VCaP (cell line): ENCODE data around the gene IL20RA.

Experiments
- H3K27ac ChIP-seq: fragments of 450-650 bp; 2 replicates; pipeline ENCODE4 v1.5.1; 2017
- CTCF ChIP-seq: fragments of 450-650 bp; conservative IDR thresholded peaks from 2 replicates; pipeline ENCODE4 v1.5.1; 2017; ENCODE audit warnings: mild to moderate bottlenecking, moderate library complexity

The IL20RA gene

DNA sequence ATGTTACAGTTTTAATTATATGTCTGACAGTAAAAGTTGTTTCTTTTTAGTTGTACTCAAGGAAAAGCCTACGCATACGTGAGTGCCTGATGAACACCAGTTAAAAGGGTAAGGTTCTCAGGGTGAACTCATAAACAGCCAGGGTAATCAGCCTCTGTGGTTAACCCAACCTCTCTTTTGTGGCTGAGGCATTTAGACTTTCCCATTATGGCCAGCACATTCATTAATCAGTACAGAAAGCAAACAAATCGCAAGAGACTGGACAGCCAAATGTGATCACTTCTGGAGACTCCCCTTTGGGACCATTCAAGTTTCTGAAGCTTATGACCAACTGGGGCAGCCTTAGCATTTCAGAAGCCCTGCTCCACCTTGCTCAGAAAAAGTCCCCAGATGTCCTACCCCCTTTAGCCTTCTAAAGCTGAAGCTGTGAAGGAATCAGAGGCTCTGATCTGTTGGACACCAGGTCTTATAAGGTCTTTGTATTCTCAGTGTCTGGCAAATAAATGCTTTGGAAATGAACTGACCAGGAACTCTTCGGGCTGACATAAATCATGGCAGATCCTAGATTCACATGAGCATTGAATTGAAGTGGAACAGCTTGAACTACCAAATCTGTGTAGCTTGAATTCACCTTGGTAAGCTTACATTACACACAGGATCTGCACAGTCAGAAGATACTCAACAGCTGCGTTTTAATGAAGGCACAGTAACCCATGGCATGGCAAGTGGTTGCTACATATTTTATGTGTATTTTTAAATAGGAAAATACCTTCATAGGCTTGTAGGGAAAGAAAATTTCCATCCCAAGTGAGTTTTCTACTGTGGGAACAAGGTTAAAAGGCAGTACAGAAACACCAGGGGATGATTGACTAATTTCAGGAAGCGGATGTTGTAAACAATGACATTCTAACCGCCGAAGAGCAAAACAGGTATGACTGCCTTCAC lies 18.7 kb downstream of the IL20RA start:
- no peak for TF ChIP-seq CTCF
- peak overlapping the region; percentile 94 for H3K27ac ChIP-seq

DNA sequence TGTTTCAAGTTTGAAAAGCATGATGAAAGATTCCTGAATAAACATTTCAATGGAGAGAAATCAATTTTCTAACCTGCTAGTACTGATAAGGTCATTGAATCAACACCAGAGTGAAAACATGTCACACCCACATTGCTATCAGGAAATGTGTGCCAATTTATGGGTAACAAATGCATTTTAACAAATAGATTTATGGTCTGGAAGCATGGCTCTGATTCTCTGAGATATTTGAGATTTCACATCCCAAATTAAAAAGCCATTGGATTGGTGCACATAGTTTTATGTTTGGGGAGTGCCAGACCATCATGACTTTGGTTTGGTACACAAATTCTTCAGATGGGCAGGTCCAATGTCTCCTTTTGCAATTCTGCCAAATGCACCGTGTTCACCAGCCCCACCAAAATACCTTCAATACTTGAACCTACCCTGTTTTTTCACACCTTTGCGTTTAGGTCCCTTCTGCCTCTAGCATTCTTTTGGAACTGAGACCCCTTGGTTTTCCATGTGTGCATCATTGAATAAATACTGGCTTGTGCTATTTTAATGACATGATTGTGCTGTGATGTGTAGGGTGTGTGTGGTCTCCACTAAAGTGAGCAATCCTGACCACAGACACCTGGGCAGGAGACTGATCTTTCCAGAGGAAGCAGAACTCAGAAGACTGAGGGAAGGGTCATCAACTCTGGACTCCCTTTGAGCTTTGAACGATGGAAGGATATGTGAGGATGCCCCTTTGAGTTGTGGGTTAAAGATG lies 20.4 kb downstream of the IL20RA start:
- no peak for TF ChIP-seq CTCF
- peak overlapping the region; percentile 94 for H3K27ac ChIP-seq

GRCh38 chr6:137020776-137021175 lies 24.0 kb downstream of the IL20RA start:
- no peak overlapping the region for H3K27ac ChIP-seq
- no peak for TF ChIP-seq CTCF

- TF ChIP-seq CTCF, result no peak
- H3K27ac ChIP-seq, result no peak overlapping the region
These were observed 25.1 kb downstream of the IL20RA start for GRCh38 chr6:137019476-137020272.

DNA sequence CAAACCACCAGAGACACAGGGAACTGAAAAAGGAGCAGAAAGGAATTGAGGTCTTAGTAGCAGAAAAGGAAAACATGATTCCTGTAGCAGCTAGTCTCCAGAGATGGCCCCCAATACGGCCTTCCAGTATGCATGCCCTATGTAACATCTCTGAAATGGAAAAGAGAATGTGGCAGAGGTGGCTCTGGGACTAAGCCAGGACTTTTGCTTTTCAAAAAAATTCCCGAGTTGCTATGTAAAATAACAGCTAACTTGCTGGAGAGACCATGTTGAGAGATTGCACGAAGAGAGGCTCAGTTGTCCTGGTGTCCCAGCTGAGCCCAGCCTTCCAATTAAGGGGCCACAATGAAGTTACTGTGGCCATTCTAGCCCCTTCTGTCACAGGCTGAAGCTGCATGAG lies 27.7 kb downstream of the IL20RA start:
- TF ChIP-seq CTCF, result no peak
- no peak overlapping the region for H3K27ac ChIP-seq

DNA sequence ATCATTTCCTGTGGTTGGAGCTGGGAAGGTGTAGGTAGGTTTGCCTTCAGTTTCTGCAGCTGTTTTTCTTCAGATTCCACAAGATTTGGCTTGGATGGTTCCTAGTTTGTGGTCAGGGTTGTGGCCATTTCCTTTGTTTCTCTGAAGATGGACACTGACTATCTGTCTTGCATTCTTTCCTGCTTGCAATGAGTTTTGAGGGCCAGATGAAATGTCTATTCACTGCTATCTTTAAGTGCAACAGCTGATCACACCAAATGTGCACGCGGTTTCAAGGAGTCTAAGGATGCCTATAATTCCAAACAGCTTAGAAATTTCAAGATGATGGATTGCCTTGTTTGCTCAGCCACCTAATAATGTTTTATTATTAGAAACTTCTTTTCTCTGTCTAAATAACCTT lies 28.4 kb downstream of the IL20RA start:
- TF ChIP-seq CTCF, result no peak
- H3K27ac ChIP-seq, result no peak overlapping the region

DNA sequence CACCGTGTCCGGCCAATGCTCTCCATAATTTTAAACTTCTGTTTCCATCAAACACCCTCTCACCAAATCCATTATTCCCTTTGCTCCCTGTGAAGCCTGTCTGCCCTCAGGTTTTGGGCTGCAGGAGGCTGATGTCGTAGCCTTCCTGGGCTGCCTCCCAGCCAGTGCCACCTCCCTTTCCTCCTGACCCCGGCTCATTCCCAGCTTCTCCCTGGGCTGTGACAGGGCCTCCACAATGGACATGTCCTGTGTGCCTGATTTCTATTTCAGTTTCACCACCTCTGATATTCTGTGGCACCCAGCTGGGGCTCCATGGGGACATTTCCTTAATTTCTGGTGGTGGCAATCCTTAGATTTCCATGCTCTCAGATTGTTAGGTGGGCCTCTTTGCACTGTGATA lies 28.8 kb downstream of the IL20RA start:
- no peak overlapping the region for H3K27ac ChIP-seq
- no peak for TF ChIP-seq CTCF
